Activated CD8-positive, alpha-beta memory T cell treated with anti-CD3 and anti-CD28 coated beads, Interleukin-2, amount 50 U/mL, for 1 hour (primary cell): ENCODE measurements around the gene CDS2.
"Not testable (repeated sequence)": the region's sequence is repeated elsewhere in the genome, so short reads cannot be mapped to it uniquely, and the experiment has no call there.

ENCODE experiments used
- DNase-seq: peaks from one replicate; pipeline ENCODE4 v3.0.0-alpha.2; 2020; ENCODE audit errors: extremely low read depth

The CDS2 gene

DNA sequence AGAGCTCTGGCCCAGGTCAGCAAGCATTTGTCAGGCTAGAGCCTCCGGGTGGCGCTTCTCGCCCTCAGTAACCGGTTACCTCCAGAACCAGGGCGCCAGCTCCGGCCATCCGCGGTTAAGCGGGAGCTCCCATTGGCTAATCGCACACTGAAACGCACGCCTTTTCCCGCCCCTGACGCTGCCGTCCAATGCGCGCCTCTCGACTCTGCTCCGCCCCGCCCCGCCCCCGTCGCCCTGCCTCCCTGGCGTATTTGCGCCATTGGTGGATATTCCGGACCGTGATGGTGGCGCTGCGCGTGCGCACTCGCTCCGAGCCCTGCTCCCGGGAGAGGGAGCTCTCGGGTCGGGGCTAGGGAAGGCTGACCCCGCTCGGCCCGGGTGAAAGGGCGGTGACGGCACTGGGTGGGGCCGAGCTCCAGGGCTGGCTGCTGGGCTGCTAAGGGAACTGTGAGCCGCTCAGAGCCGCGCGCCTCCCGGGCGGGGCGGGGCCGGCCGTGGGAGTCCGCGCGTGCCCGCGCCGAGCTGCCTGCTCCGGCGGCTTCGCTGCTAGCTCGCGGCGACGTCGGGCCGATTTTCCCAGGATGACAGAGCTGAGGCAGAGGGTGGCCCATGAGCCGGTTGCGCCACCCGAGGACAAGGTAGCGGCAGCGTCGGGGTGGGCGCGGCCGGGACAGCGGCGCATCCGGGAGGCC is at the start of gene CDS2:
CDS2 (plus strand) TSS at position 497 of the 692 bp plus-strand sequence; CDS start at position 582, 85 bp downstream.
- DNase-seq, result peak; percentile 97

DNA sequence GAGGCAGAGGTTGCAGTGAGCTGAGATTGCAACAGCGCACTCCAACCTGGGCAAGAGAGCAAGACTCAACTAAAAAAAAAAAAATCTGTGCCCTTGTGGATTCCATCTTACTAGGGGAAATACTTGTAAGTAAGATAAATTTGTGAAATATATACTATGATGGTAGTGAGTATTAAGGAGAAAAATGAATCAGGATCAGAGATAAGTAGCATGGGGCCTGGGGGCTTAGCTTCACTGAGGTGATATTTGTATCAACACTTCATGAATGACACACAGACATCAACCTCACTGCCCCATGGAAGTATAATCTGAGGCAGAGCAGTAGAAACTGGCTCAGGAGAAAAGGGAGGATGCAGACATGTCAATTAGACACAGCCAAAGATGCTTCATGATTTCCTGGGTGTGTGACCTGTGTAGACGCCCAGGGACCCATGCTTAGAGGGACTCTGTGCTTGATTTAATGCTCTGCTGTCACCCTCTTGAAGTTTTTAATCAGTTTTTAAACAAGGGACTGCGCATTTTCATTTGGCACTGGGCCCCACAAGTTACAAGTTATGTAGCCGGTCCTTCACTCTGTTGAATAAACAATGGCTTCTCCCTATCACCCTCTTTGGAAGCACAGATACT is 48.9 kb upstream of the CDS2 start:
- no peak for DNase-seq

DNA sequence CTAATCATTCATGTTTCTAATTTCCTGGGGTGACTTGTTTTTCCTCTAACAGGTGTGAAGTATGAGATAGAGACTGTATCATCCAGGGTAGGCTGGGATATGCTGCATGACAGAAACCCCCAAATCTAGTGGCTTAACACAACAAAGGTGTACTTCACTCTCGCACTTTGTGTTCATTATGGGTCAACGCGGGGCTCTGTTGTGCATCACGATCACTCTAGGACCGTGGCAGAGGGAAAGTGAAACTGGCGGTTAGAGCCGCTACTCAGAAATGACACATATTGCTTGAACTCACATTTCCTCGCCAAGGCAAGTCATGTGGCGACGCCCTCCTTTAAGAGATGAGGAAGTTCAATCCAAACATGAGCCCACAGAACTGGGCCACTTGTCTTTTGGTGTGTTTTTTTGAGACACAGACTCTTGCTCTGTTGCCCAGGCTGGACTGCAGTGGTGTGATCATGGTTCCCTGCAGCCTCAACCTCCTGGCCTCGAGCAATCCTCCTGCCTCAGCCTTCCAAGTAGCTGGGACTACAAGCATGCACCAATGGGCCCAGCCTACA is 48.3 kb upstream of the CDS2 start:
- DNase-seq, result peak; percentile 71

DNA sequence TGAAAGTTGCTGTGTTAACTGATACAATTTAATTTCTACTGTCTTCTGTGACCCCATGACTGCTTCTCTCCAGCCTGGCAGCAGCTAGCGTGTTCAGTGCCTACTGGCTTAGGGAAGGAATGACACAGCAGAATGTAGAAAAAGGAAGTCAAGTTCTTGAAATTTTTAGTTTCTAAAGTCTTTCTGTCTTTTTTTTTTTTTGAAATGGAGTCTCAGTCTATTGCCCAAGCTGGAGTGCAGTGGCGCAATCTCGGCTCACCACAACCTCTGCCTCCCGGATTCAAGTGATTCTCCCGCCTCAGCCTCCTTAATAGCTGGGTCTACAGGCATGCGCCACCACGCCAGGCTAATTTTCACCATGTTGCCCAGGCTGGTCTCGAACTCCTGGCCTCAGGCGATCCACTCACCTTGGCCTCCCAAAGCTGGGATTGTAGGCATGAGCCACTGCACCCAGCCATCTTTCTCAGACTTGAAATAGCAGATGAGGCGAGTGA is 46.4 kb upstream of the CDS2 start:
- no peak for DNase-seq

DNA sequence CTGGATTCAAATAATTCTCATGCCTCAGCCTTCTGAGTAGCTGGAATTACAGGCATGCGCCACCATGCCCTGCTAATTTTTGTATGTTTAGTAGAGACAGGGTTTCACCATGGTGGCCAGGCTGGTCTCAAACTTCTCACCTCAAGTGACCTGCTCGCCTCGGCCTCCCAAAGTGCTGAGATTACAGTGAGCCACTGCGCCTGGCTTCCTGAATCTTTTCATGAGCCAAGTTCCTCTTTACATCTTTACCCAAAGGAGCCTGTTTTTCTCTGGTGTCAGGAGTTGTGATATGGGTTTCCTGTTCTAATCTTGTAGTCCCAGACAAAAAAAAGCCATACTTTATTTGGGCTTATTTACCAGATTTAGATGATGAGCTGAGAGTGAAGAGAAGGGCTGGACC is 41.4 kb upstream of the CDS2 start:
- no peak for DNase-seq

DNA sequence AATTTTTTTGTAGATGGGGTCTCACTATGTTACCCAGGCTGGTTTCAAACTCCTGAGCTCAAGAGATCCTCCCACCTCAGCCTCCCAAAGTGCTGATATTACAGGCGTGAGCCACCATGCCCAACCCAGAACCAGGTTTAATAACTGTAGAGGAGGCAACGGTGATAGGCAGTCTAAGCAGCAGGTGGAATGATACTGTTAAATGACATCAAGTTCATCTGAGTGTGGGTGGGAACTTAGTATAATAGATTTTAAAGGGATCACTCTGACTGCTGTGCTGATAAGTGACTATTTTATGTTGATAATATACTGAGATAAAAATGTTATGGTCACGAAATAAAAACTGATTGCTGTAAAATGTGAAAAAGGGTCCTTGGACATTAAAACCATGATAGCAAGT is 38.1 kb upstream of the CDS2 start:
- no peak for DNase-seq

DNA sequence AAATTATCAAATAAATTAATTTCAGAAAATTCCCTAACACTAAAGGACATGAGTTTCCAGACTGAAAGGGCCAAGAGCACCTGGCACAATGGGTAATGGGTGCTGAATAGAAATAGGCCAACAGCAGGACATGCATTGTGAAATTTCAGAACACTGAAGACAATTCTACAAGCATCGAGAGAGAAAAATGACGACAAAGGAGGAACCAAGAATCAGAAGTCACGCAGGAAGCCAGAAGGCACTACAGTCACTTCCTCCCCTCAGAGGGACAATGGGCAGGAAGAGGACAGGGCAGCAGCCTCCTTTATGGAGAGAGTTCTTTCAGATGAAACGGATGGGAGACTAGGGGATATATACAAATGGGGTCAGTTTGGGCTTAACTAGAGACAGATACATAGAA is 36.6 kb upstream of the CDS2 start:
- no peak for DNase-seq

DNA sequence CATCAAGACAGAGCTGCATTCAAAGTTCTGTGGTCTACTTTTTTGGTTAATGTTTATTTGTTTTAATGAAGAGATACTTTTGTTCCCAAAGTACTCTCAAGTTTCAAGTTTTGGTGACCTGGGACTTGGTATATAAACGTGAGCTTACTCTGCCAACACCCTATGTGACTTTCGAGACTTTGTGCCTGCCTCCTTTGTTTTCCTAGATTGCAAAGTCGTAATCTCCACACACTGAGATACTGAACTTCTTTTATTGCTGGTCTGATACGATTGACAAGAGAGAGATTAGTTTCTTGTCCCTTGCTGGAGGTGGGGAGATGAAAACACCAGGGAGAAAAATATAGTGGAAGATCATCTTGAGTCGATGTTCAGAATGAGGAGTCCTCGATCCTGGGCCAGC is 34.9 kb upstream of the CDS2 start:
- DNase-seq, result no peak

DNA sequence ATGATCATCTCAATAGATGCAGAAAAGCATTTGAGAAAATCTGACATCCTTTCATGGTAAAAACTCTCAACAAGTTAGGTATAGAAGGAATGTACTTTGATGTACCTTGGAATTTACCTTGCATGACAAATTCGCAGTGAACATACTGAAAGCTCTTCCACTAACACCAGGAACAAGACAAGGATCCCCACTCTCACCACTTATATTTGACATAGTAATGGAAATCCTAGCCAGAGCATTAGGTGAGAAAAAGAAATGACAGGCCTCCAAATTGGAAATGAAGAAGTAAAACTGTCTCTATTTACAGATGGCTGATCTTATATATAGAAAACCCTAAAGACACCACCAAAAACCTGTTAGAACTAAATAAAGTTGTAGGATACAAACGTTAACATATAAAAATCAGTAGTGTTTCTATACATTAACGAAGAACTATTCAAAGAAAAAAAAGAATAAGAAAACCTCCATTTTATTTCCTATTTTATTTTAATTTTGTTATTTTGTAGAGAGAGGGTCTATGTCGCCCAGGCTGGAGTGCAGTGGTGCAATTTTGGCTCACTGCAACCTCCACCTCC is 34.0 kb upstream of the CDS2 start:
- no peak for DNase-seq

DNA sequence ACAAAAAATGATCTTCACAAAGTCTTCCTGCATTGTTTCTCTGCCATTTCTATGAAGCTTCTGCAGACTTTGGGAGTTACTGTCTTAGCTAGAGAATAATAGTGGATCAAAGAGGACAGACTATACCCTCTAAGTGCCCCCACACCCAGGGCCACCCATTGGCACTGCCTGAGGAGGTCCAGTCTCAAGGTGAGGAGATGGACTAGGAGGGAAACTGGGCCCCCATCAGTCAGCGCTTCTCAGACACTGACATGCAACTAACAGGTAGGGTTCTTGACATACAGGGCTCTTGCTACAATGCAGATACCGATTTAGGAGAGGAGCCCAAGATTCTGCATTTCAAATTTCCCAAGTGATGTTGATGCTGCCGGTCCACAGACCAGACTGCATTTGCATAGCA is 31.4 kb upstream of the CDS2 start:
- no peak for DNase-seq

DNA sequence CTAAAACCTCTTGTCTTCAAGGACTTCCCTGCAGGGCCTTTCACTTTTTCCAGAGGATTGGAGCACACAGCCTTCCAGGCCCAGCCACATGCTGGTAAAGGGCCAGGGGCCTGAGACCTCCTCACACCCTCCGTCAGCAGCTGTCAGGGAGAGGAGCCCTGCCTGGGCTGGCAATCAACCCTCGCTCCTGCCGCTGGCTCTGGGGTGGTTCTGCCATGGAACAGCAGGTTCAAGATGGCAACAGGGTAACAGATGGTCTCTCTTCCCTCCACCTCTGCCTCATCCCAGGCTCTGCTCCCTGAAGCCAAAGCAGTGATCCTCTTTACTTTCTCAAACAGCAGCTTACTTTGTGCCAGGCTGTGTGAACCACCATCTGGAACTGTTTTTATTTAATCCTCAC is 30.9 kb upstream of the CDS2 start:
- DNase-seq, result no peak

DNA sequence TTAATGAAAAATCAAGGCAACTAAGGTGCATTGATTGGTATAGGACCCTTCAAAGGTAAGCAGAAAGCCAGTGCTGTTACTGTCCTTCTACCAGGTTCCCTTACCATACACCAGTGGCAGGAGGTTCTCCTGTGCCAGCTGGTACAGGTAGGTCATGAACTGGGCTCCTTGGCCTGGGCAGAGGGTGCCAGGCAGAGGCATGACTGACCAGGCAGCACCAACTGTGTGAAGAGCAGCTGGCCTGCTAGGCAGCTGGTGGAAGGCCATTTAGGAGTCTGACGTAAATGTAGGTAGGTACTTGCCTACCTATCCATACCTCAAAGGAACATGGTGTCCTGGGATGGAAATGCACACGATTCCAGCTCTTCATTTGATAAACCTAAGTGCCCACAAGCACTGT is 30.3 kb upstream of the CDS2 start:
- DNase-seq, result no peak

DNA sequence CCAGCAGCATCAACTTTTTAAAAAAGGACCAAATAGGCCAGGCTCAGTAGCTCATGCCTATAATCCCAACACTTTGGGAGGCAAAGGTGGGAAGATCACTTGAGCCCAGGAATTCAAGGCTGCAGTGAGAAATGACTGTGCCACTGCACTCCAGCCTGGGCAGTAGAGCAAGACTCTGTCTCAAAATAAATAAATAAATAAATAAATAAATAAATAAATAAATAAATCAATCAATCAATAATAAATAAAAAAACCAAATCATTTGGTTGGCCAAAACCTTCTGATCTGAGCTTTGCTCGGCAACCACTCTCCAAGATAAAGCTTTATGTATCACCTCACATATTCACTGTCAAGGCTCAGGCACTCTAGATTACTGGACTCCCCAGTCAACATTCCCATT is 27.8 kb upstream of the CDS2 start:
- not testable (repeated sequence) for DNase-seq

DNA sequence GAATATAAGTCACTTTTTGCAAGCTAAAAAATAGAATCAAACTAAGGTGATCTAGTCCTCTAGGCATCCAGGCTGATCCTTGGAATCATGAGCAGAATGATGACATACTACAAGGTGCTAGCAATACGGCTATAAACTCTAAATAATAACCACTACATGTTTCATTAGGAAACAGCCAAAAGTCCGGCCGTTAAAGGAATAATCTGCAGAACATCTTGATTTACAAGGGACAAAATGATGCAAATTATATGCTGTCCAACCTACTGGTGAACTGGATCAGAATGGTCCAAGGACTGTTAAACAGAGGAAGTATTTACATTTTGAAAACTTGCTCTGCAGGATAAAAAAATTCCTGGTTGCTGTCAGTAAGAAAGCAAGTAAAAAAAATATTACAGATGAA is 26.9 kb upstream of the CDS2 start:
- not testable (repeated sequence) for DNase-seq

DNA sequence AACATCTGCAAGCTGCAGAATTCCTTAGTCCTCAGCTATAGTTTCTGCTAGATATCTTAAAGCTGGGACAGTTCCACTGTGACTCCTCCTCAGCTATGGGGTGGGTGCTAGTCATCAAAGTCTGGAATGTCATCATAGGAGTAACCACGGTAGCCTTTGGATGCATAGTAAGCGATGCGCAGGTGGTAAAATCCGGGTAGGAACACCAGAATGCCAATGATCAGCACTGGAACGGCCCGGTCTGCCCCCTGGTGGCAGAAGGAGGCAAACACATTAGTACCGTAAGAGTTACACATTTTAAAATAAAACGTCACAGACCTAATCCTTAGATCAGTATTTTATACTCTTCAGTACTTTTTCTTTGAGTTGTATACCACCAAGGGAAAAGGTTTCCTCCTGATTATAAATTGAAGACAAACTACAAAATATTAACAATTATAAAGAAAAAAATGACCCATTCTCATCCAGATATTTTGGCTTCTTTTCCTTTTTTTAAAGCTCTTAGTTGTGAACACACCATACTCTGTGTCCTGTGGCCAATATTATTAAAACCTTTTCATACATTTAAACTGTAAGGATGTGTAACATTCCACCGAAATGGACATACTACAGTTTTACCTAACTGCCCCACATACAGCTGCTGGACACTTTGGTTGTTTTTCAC is 26.0 kb upstream of the CDS2 start:
- DNase-seq, result peak; percentile 42

DNA sequence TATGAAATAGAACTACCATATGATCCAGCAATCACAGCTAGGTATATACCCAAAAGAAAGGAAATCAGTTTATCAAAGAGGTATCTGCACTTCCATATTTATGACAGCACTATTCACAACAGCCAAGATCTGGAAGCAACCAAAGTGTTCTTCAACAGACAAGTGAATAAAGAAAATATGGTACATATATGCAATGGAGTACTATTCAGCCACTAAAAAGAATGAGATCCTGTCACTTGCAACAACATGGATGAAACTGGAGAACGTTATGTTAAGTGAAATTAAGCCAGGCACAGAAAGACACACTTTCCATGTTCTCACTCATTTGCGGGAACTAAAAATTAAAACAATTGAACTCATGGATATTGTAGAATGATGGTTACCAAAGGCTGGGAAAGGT is 22.3 kb upstream of the CDS2 start:
- no peak for DNase-seq

DNA sequence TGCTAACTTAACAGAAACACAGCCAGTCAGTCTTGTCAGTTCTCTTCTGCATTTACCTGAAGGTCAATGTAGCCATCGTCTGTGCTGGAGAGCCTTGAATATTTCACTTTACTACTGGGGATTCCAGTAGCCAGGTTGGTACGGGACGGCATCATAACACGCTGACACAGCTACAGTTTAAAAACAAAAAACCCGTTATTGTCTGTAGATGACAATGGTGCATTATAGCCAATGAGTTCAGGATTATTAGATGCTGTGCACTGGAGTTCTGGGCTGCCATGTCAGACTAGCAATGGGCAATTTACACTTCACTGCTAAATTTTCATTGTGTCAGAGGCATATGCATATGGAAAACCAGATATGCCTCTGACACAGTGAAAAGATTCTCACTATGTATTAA is 17.5 kb upstream of the CDS2 start:
- DNase-seq, result no peak

DNA sequence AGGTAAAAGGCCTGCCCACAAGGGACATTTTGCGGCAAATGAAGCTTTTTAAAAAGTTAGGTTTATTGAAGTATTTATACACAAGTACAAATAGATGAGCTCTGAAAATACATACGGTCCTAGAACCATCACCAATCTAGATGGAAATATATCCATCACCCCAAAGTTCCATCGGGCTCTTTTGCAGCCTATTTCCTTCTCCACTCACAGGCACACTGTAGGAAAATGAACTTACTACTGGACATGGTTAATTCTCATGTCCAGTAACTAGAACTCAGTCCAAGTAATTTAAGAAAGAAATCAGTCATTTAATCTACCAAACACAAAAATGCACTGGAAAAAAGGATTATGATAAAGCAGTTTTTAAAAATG is 13.2 kb upstream of the CDS2 start:
- no peak for DNase-seq

DNA sequence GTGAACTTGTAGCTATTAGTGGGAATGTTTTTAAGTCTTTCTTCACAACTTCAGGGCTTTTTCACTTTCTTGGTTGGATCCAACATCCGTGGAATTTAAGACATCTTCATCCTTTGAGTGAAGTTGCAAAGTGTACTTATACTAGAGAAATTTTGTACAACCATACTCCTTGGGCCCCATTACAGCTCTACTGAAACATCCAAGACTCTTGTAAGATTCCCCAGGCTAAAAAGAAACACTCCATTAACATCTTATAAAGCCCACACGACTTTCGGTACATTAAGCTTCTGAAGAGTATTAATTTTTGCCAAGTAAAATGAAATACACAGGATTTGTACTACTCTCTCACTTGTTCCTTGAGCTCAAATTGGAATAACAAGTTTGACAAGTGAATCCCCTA is 12.4 kb upstream of the CDS2 start:
- DNase-seq, result no peak

DNA sequence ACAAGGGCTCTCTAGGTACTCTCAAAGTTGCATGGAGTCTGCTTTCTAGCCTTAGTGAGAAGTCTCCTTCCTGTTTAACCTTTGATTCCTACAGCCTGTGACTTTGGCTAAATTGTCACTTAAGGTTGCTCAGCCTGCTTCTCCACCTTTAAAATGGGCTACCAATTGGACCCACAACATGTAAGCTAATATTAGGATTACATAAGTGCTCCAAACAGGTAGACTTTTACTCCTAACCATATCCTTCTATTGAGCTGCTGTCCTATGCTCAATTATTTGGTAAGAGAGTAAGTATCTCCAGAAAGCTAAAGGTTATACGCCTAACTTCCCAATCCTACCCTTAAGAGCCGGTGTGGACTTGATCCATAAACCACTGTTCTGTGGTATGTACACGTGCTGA is 9.9 kb upstream of the CDS2 start:
- DNase-seq, result no peak

DNA sequence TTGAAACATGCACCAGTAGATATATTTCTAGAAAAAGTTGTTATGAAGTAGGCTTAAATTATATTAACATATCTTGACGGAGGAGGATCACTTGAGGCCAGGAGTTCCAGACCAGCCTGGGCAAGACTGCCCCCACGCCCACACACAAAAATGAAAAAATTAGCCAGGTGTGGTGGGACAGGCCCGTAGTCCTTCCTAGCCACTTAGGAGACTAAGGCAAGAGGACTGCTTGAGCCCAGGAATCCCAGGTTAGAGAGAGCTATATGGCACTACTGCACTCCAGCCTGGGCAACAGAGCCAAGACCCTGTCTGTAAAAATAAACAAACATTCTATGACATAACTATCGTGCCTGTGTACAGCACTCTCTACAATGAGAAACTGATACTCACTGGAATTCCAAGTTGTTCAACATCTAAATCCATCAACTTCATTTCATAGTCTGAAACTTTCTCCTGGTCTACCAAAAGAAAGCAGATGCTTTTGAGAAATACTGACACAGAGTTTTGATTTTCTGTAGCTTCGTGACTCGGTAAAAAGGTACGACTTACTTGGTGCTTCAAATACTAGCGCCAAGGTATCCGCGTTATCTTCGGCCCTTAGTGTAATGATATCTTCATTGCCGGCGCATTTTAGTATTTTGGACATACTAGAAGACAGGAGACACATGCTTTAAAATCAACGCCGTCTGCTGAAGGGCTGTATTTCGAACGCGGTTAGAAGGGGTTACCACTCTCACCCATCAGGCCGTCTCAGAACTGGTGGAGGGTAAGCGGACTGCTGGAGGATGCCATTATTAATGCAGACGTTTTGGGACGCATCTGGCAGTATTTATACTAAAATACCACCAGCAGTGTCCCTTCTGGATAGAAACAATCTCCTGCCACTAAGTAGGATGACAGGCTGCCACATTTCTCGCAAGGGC is 8.3 kb upstream of the CDS2 start:
- no peak for DNase-seq

DNA sequence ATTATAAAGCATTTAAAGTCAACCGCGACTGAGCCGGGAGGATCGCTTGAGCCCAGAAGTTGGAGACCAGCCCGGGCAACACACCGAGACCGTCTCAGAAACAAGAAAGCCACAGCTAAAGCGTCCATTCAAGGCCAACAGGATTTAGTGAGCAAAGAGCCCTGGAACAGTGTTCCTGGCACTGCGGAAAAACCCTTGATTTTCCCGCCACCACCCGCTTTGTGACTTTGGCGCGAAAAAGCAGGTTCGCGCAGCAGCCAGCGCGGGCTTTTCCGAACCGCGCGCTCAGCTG is 7.7 kb upstream of the CDS2 start:
- no peak for DNase-seq
